Upper lobe of left lung (tissue), 4 donors: ENCODE results near the gene SYNM.

Source experiments
- EP300 ChIP-seq, 4 donors: sonication (generic); formaldehyde crosslinking; IDR thresholded peaks; one replicate each; pipeline ENCODE4 v1.5.1; 2017; ENCODE audit warnings: antibody characterized with exemption in 4 of 4, control low read depth in 2 of 4
- POLR2A ChIP-seq, 4 donors: fragments of 450-650 bp; IDR thresholded peaks; one replicate each; pipeline ENCODE4 v1.5.1; 2016 to 2017; ENCODE audit warnings: antibody characterized with exemption in 4 of 4, mild to moderate bottlenecking in 2 of 4
- POLR2AphosphoS5 ChIP-seq, 2 donors: sonication (generic); formaldehyde crosslinking; IDR thresholded peaks; one replicate each; pipeline ENCODE4 v1.5.1; 2017; ENCODE audit warnings: antibody characterized with exemption in 2 of 2
- TF ChIP-seq, protein P1 (sequence below), 6 experiments: fragments of 450-650 bp in 4 of 6; fragments of 200-600 bp in 2 of 6; sonication (generic) in 2 of 6; IDR thresholded peaks; one replicate each; pipeline ENCODE4 v1.5.1; 2016 to 2019; ENCODE audit warnings: antibody characterized with exemption in 6 of 6

DNA sequence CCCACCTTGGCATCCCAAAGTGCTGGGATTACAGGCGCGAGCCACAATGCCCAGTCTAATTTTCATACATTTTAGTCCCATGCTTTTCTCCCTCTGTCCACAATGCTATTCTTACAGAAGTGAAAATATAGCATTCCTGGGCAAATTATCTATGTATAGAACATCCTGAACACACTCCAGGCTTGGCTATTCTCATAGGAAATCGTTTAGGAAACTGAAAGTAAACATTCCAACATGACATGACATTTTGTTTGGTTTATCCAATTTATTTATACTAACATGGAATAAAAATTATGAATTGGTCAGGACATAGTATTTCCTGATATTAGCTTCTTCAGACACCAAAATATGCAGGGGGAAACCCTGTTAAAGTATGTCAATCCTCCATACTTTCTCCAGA lies 52.6 kb downstream of the SYNM start:
- TF ChIP-seq, protein P1, sequence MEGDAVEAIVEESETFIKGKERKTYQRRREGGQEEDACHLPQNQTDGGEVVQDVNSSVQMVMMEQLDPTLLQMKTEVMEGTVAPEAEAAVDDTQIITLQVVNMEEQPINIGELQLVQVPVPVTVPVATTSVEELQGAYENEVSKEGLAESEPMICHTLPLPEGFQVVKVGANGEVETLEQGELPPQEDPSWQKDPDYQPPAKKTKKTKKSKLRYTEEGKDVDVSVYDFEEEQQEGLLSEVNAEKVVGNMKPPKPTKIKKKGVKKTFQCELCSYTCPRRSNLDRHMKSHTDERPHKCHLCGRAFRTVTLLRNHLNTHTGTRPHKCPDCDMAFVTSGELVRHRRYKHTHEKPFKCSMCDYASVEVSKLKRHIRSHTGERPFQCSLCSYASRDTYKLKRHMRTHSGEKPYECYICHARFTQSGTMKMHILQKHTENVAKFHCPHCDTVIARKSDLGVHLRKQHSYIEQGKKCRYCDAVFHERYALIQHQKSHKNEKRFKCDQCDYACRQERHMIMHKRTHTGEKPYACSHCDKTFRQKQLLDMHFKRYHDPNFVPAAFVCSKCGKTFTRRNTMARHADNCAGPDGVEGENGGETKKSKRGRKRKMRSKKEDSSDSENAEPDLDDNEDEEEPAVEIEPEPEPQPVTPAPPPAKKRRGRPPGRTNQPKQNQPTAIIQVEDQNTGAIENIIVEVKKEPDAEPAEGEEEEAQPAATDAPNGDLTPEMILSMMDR (IDR thresholded peaks at IDR 0.05) = no peak
- TF ChIP-seq POLR2AphosphoS5 (IDR thresholded peaks at IDR 0.05) (no peak), POLR2A (IDR thresholded peaks at IDR 0.05) (no peak), EP300 (IDR thresholded peaks at IDR 0.05) (no peak)
